ENCODE measurements around the gene TCOF1. TPM values are rescaled to one million over a fixed set of nuclear protein-coding genes. Genes with fewer than 3 reads are reported as not detected.

Gene TCOF1
- total and polyA plus RNA-seq, 2 donors (not counting 3 experiments of a cell fraction or from before 2014, with no cell fraction given) = 11.2 to 52.0 TPM

DNA sequence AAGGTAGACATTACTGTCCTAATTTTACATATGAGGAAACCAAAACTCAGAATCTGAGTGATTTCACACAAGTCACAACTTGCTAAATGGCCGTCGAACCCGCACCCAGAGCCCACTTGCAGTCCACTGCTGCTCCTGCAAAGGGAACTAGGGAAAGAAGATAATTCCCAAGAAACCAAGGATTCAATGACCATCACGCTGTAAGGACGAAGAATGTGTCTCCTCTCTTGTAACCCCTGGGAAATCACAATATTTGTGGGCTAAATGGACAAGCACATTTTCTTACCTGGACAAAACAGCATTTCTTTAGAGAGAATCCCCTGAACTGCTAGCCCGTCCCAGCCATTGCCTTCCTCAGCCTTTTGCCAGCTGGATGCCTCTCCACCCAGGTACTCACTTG is 89.7 kb downstream of the TCOF1 start:
- H3K4me1 ChIP-seq (ENCODE audit: control insufficient read depth, extremely low read depth, insufficient read depth, low read length) = peaks cover 21% of the 10 kb centered on the region
- H3K9ac ChIP-seq (replicated peaks; ENCODE audit: extremely low read depth, insufficient read depth, low read length) = no peak overlapping the region
- peak overlapping the region; percentile 95 for H3K4me2 ChIP-seq (ENCODE audit: insufficient read depth, low read length)
- H3K36me3 ChIP-seq (ENCODE audit: control insufficient read depth in 2 of 2, extremely low read depth in 1 of 2, insufficient read depth in 2 of 2, low read length in 2 of 2) = peaks cover 43% of the 10 kb centered on the region in 2 experiments
- no peak overlapping the region for H2AFZ ChIP-seq (ENCODE audit: low read depth, low read length)
- H3K27me3 ChIP-seq (ENCODE audit: control insufficient read depth in 2 of 2, insufficient read depth in 2 of 2, low read length in 2 of 2) = no peaks in the 10 kb centered on the region
- no peaks in the 10 kb centered on the region for H3K9me3 ChIP-seq (replicated peaks; ENCODE audit: control insufficient read depth, insufficient read depth, low read length)
- intact Hi-C loops (cut with micrococcal nuclease) (no loop called here), dilution Hi-C loops (cut with MboI; ENCODE audit: extremely low pct_ligation_motif_present, low sequenced_read_pairs) (no loop called here)
- TF ChIP-seq POLR2AphosphoS5 (IDR thresholded peaks at IDR 0.05; ENCODE audit: insufficient read depth, low read depth, low read length) (peak; percentile 3), FOS (IDR thresholded peaks at IDR 0.05; ENCODE audit: borderline replicate concordance, insufficient read depth, low read length) (no peak)
- CTCF ChIA-PET = interaction anchor here (1.1 kb wide), 1 partner anchor 11 kb away, joined by 3 read pairs; no protein-coding TSS in a partner anchor
- POLR2A ChIA-PET = interaction anchor here (0.6 kb wide), 1 partner anchor 11 kb away, joined by 3 read pairs; no protein-coding TSS in a partner anchor
- no peak overlapping the region for H3K27ac ChIP-seq (ENCODE audit: insufficient read depth, low read depth, low read length)
- no peaks in the 10 kb centered on the region for H3K9me1 ChIP-seq (replicated peaks; ENCODE audit: control insufficient read depth, extremely low read depth, insufficient read depth, low read length)
- DNase-seq (ENCODE audit: low read depth, low spot score) (no peak), FAIRE-seq (peak; percentile 28)
- peaks cover 41% of the 10 kb centered on the region for H3K79me2 ChIP-seq (ENCODE audit: control insufficient read depth, insufficient read depth, low read length)
- peaks cover 4% of the 10 kb centered on the region for H4K20me1 ChIP-seq (replicated peaks; ENCODE audit: control insufficient read depth, extremely low read depth, insufficient read depth, low read length)
- BruUV-seq (replicated peaks) = no TSS peak
- no peak overlapping the region for H3K4me3 ChIP-seq (replicated peaks in 1 of 3; ENCODE audit: insufficient read depth in 1 of 3, low read depth in 1 of 3, low read length in 3 of 3)

DNA sequence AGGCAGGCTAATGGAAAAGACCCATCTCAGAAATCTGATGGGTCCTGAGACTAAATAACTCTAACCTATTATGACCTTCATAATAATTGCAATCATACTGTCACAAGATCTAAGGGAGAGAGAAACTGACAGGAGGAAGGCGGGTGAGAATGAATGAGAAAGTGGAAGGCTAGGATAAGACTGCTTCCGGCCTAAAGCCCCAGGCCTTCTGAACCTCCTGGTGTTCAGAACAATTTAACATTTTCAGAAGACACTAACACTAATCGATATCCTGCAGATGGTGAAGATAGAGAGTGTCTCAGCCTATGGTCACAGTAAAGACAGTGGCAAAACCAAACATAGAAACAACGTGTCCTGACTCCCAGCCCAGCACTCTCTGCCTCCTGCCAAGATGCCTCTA is 90.8 kb downstream of the TCOF1 start:
- Histone ChIP-seq H3K9me1 (replicated peaks; ENCODE audit: control insufficient read depth, extremely low read depth, insufficient read depth, low read length) (no peaks in the 10 kb centered on the region), H2AFZ (ENCODE audit: low read depth, low read length) (no peak overlapping the region), H3K9me3 (replicated peaks; ENCODE audit: control insufficient read depth, insufficient read depth, low read length) (no peaks in the 10 kb centered on the region), H3K4me3 (replicated peaks in 1 of 3; ENCODE audit: insufficient read depth in 1 of 3, low read depth in 1 of 3, low read length in 3 of 3) (peak overlapping the region; percentile 86 to 93 (median 88)), H3K36me3 (ENCODE audit: control insufficient read depth in 2 of 2, extremely low read depth in 1 of 2, insufficient read depth in 2 of 2, low read length in 2 of 2) (peaks cover 42% of the 10 kb centered on the region in 2 experiments), H3K27ac (ENCODE audit: insufficient read depth, low read depth, low read length) (peak overlapping the region; percentile 98), H3K27me3 (ENCODE audit: control insufficient read depth in 2 of 2, insufficient read depth in 2 of 2, low read length in 2 of 2) (no peaks in the 10 kb centered on the region), H3K4me1 (ENCODE audit: control insufficient read depth, extremely low read depth, insufficient read depth, low read length) (peaks cover 16% of the 10 kb centered on the region), H3K79me2 (ENCODE audit: control insufficient read depth, insufficient read depth, low read length) (peaks cover 41% of the 10 kb centered on the region), H4K20me1 (replicated peaks; ENCODE audit: control insufficient read depth, extremely low read depth, insufficient read depth, low read length) (peaks cover 4% of the 10 kb centered on the region), H3K9ac (replicated peaks; ENCODE audit: extremely low read depth, insufficient read depth, low read length) (peak overlapping the region; percentile 99), H3K4me2 (ENCODE audit: insufficient read depth, low read length) (peak overlapping the region; percentile 95)
- CTCF ChIA-PET = no interaction called here
- no TSS peak for BruUV-seq (replicated peaks)
- TF ChIP-seq GATA2 (IDR thresholded peaks at IDR 0.05; ENCODE audit: insufficient read depth, insufficient read length, low read depth, low read length) (no peak), MYC (IDR thresholded peaks at IDR 0.05; ENCODE audit: low read depth, low read length) (no peak), FOS (IDR thresholded peaks at IDR 0.05; ENCODE audit: borderline replicate concordance, insufficient read depth, low read length) (no peak), EZH2 (IDR thresholded peaks at IDR 0.05; ENCODE audit: borderline replicate concordance, low read depth, low read length, severe bottlenecking) (no peak), POLR2AphosphoS5 (IDR thresholded peaks at IDR 0.05; ENCODE audit: insufficient read depth, low read depth, low read length) (no peak), JUN (IDR thresholded peaks at IDR 0.05; ENCODE audit: borderline replicate concordance, insufficient read depth, insufficient read length, low read depth) (no peak), POLR2A (IDR thresholded peaks at IDR 0.05; ENCODE audit: low read depth, low read length) (no peak)
- TF ChIP-seq, protein P1, sequence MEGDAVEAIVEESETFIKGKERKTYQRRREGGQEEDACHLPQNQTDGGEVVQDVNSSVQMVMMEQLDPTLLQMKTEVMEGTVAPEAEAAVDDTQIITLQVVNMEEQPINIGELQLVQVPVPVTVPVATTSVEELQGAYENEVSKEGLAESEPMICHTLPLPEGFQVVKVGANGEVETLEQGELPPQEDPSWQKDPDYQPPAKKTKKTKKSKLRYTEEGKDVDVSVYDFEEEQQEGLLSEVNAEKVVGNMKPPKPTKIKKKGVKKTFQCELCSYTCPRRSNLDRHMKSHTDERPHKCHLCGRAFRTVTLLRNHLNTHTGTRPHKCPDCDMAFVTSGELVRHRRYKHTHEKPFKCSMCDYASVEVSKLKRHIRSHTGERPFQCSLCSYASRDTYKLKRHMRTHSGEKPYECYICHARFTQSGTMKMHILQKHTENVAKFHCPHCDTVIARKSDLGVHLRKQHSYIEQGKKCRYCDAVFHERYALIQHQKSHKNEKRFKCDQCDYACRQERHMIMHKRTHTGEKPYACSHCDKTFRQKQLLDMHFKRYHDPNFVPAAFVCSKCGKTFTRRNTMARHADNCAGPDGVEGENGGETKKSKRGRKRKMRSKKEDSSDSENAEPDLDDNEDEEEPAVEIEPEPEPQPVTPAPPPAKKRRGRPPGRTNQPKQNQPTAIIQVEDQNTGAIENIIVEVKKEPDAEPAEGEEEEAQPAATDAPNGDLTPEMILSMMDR (IDR thresholded peaks at IDR 0.05; ENCODE audit: extremely low read depth in 1 of 2, insufficient read depth in 1 of 2, low read depth in 1 of 2, low read length in 2 of 2) = no peak
- TF ChIP-seq, protein P2, sequence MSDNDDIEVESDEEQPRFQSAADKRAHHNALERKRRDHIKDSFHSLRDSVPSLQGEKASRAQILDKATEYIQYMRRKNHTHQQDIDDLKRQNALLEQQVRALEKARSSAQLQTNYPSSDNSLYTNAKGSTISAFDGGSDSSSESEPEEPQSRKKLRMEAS (IDR thresholded peaks at IDR 0.05; ENCODE audit: insufficient read depth, insufficient read length) = no peak
- FAIRE-seq (no peak), DNase-seq (ENCODE audit: low read depth, low spot score) (no peak)
- dilution Hi-C loops (cut with MboI; ENCODE audit: extremely low pct_ligation_motif_present, low sequenced_read_pairs) = no loop called here
- POLR2A ChIA-PET = no interaction called here
- intact Hi-C loops (cut with micrococcal nuclease) = no loop called here

Measured in endothelial cell of umbilical vein (primary cell).